Prostate gland (tissue), 2 donors: Measurements from ENCODE around the gene VEPH1. TPM values are rescaled to one million over a fixed set of nuclear protein-coding genes. Genes with fewer than 3 reads are reported as not detected.

ENCODE experiments used
- DNase-seq: peaks from one replicate; pipeline ENCODE4 v3.0.0-alpha.2; 2019; ENCODE audit warnings: low spot score
- H3K27ac ChIP-seq, 2 donors: fragments of 200-600 bp; sonication (generic); 2 replicates each; pipeline ENCODE4 v1.5.1; 2017 to 2019
- H3K27me3 ChIP-seq: fragments of 200-600 bp; sonication (generic); replicated peaks from 2 replicates; pipeline ENCODE4 v1.5.1; 2019; ENCODE audit not compliant: insufficient read depth
- H3K36me3 ChIP-seq, 2 donors: fragments of 200-600 bp; sonication (generic); 1 replicate in 1 of 2; 2 replicates in 1 of 2; pipeline versions ENCODE4 v1.5.1 to v1.8.1; 2017 to 2019
- H3K4me1 ChIP-seq: fragments of 200-600 bp; sonication (generic); replicated peaks from 2 replicates; pipeline ENCODE4 v1.5.1; 2019
- H3K4me3 ChIP-seq, 2 donors: fragments of 200-600 bp; sonication (generic); 2 replicates each; pipeline ENCODE4 v1.5.1; 2017 to 2019
- H3K9me3 ChIP-seq: fragments of 200-600 bp; sonication (generic); 2 replicates; pipeline ENCODE4 v1.5.1; 2017
- CTCF ChIP-seq, 4 experiments: fragments of 200-600 bp in 2 of 4; fragments of 450-650 bp in 2 of 4; sonication (generic) in 2 of 4; IDR thresholded peaks; 1 replicate in 3 of 4; 2 replicates in 1 of 4; pipeline ENCODE4 v1.5.1; 2016 to 2019; ENCODE audit warnings: antibody characterized with exemption in 4 of 4, mild to moderate bottlenecking in 2 of 4, moderate library complexity in 2 of 4
- POLR2A ChIP-seq: fragments of 450-650 bp; IDR thresholded peaks from one replicate; pipeline ENCODE4 v1.6.1; 2016; ENCODE audit warnings: antibody characterized with exemption, mild to moderate bottlenecking
- POLR2AphosphoS5 ChIP-seq: sonication (generic); formaldehyde crosslinking; IDR thresholded peaks from one replicate; pipeline ENCODE4 v1.6.1; 2017; ENCODE audit warnings: antibody characterized with exemption
- WGBS: methylation state at CpG from one replicate; pipeline ENCODE4 v1.1.5; 2018; 5-methylcytosine and 5-hydroxymethylcytosine counted together
- intact Hi-C: fragments of 100-400 bp; cut with DNase I; formaldehyde crosslinking; loops from one replicate; pipeline ENCODE4 v1.14.2; 2022
- total RNA-seq, 2 donors: library from RNA; depleted of rRNA; stranded (reverse); fragments of >200 nt; gene quantifications; one replicate each; pipeline ENCODE4 v1.1.0, GENCODE V29; 2016

The VEPH1 gene
- total RNA-seq, 2 donors from 2014 or later: 1.4 to 3.4 TPM

GRCh38 chr3:157263027-157263426, 240.2 kb downstream of the VEPH1 start:
- intact Hi-C loops: no loop called here
- no peak overlapping the region for H3K27ac ChIP-seq
- H3K36me3 ChIP-seq: no peaks in the 10 kb centered on the region
- no peak overlapping the region for H3K4me3 ChIP-seq
- 85% methylated on average over 1 of the region's 1 CpG for WGBS
- H3K27me3 ChIP-seq: no peaks in the 10 kb centered on the region
- H3K4me1 ChIP-seq: no peaks in the 10 kb centered on the region
- TF ChIP-seq CTCF (IDR thresholded peaks at IDR 0.05) (no peak), POLR2A (no peak), POLR2AphosphoS5 (no peak)
- H3K9me3 ChIP-seq: no peaks in the 10 kb centered on the region
- no peak for DNase-seq

- no peak overlapping the region for H3K27ac ChIP-seq
- H3K9me3 ChIP-seq: no peaks in the 10 kb centered on the region
- 80% methylated on average over 6 of the region's 6 CpGs for WGBS
- no peak overlapping the region for H3K4me3 ChIP-seq
- no peaks in the 10 kb centered on the region for H3K36me3 ChIP-seq
- no peaks in the 10 kb centered on the region for H3K27me3 ChIP-seq
- no peaks in the 10 kb centered on the region for H3K4me1 ChIP-seq
- intact Hi-C loops: no loop called here
- DNase-seq: no peak
- TF ChIP-seq CTCF (IDR thresholded peaks at IDR 0.05): no peak
- TF ChIP-seq POLR2A: no peak
- TF ChIP-seq POLR2AphosphoS5: no peak
Measured at GRCh38 chr3:157261000-157261399, 242.2 kb downstream of the VEPH1 start.

DNA sequence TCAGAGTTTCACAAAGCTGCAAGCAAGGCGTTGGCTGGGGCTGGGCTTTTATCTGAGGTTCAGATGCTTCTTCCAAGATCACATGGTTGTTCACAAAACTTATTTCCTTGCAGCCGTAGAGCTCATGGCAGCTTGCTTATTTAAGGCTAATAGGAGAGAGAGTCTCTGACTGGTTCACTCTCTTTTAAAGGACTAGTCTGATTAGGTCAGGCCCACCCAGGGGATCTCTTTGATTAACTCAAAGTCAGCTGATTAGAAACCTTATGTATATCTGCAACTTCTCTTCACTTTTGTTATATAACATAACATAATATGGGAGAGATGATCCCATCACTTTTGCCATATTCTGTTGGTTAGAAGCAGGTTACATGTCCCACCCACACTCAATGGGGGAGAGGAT, 243.4 kb downstream of the VEPH1 start:
- Histone ChIP-seq H3K4me1 (no peaks in the 10 kb centered on the region), H3K36me3 (no peaks in the 10 kb centered on the region), H3K27ac (no peak overlapping the region), H3K4me3 (no peak overlapping the region), H3K27me3 (no peaks in the 10 kb centered on the region), H3K9me3 (no peaks in the 10 kb centered on the region)
- TF ChIP-seq CTCF (IDR thresholded peaks at IDR 0.05): no peak
- TF ChIP-seq POLR2A: no peak
- TF ChIP-seq POLR2AphosphoS5: no peak
- DNase-seq: no peak
- 98% methylated on average over 2 of the region's 2 CpGs for WGBS
- intact Hi-C loops: no loop called here

GRCh38 chr3:157257101-157257500, 246.1 kb downstream of the VEPH1 start:
- no peak for TF ChIP-seq POLR2AphosphoS5
- no peak for TF ChIP-seq POLR2A
- TF ChIP-seq CTCF (IDR thresholded peaks at IDR 0.05): no peak
- H3K36me3 ChIP-seq: no peaks in the 10 kb centered on the region
- H3K9me3 ChIP-seq: no peaks in the 10 kb centered on the region
- no peak overlapping the region for H3K27ac ChIP-seq
- H3K4me3 ChIP-seq: no peak overlapping the region
- H3K27me3 ChIP-seq: no peaks in the 10 kb centered on the region
- intact Hi-C loops: no loop called here
- WGBS: 97% methylated on average over 5 of the region's 5 CpGs
- DNase-seq: no peak
- H3K4me1 ChIP-seq: no peaks in the 10 kb centered on the region

GRCh38 chr3:157255797-157256196, 247.4 kb downstream of the VEPH1 start:
- 23% methylated on average over 1 of the region's 1 CpG for WGBS
- H3K4me3 ChIP-seq: no peak overlapping the region
- no peaks in the 10 kb centered on the region for H3K4me1 ChIP-seq
- no peak for DNase-seq
- TF ChIP-seq POLR2AphosphoS5 (no peak), POLR2A (no peak), CTCF (IDR thresholded peaks at IDR 0.05) (no peak)
- no peaks in the 10 kb centered on the region for H3K9me3 ChIP-seq
- no peaks in the 10 kb centered on the region for H3K27me3 ChIP-seq
- H3K27ac ChIP-seq: no peak overlapping the region
- intact Hi-C loops: no loop called here
- H3K36me3 ChIP-seq: no peaks in the 10 kb centered on the region
